ENCODE results near the gene S1PR4.
"Not testable (repeated sequence)": the region's sequence is repeated elsewhere in the genome, so short reads cannot be mapped to it uniquely, and the experiment has no call there.

Gene S1PR4

GRCh38 chr19:3201911-3202310, 23.3 kb downstream of the S1PR4 start:
- no peaks in the 10 kb centered on the region for H3K27me3 ChIP-seq (ENCODE audit: control insufficient read depth, low read length)
- H3K79me2 ChIP-seq (ENCODE audit: control insufficient read depth, low read length), result no peaks in the 10 kb centered on the region
- H3K27ac ChIP-seq (ENCODE audit: low read depth, low read length), result no peak overlapping the region
- no peaks in the 10 kb centered on the region for H3F3A ChIP-seq (ENCODE audit: control insufficient read depth, insufficient read depth)
- H3K4me1 ChIP-seq (ENCODE audit: control insufficient read depth, low read length), result no peaks in the 10 kb centered on the region
- no peak overlapping the region for H3K4me2 ChIP-seq (ENCODE audit: low read length)
- H3K9me2 ChIP-seq (replicated peaks; ENCODE audit: control insufficient read depth, low read length), result no peaks in the 10 kb centered on the region
- no peak for TF ChIP-seq EZH2phosphoT487 (IDR thresholded peaks at IDR 0.05; ENCODE audit: borderline replicate concordance, low read length)
- no peak for TF ChIP-seq CTCF (IDR thresholded peaks at IDR 0.05; ENCODE audit: low read depth, low read length, poor library complexity, severe bottlenecking)
- no peaks in the 10 kb centered on the region for H3K9me3 ChIP-seq (ENCODE audit: control insufficient read depth, insufficient read depth, low read length)
- peaks cover 39% of the 10 kb centered on the region for H3K36me3 ChIP-seq (ENCODE audit: control insufficient read depth, low read length)
- no peak overlapping the region for H3K4me3 ChIP-seq (ENCODE audit: low read length)
- H4K20me1 ChIP-seq (ENCODE audit: control insufficient read depth, insufficient read depth, low read depth, low read length), result no peaks in the 10 kb centered on the region

GRCh38 chr19:3202346-3202745, 23.8 kb downstream of the S1PR4 start:
- Histone ChIP-seq H3K9me3 (ENCODE audit: control insufficient read depth, insufficient read depth, low read length) (no peaks in the 10 kb centered on the region), H3K36me3 (ENCODE audit: control insufficient read depth, low read length) (peaks cover 41% of the 10 kb centered on the region), H3F3A (ENCODE audit: control insufficient read depth, insufficient read depth) (no peaks in the 10 kb centered on the region), H3K27ac (ENCODE audit: low read depth, low read length) (no peak overlapping the region), H4K20me1 (ENCODE audit: control insufficient read depth, insufficient read depth, low read depth, low read length) (0 out of 2 replicates have a peak, but pooled peaks cover 3% of the 10 kb centered on the region), H3K79me2 (ENCODE audit: control insufficient read depth, low read length) (no peaks in the 10 kb centered on the region), H3K4me1 (ENCODE audit: control insufficient read depth, low read length) (no peaks in the 10 kb centered on the region), H3K9me2 (replicated peaks; ENCODE audit: control insufficient read depth, low read length) (no peaks in the 10 kb centered on the region), H3K4me3 (ENCODE audit: low read length) (no peak overlapping the region), H3K4me2 (ENCODE audit: low read length) (no peak overlapping the region), H3K27me3 (ENCODE audit: control insufficient read depth, low read length) (no peaks in the 10 kb centered on the region)
- TF ChIP-seq CTCF (IDR thresholded peaks at IDR 0.05; ENCODE audit: low read depth, low read length, poor library complexity, severe bottlenecking), result no peak
- TF ChIP-seq EZH2phosphoT487 (IDR thresholded peaks at IDR 0.05; ENCODE audit: borderline replicate concordance, low read length), result no peak

GRCh38 chr19:3202895-3203294, 24.3 kb downstream of the S1PR4 start:
- peaks cover 47% of the 10 kb centered on the region for H3K36me3 ChIP-seq (ENCODE audit: control insufficient read depth, low read length)
- H3F3A ChIP-seq (ENCODE audit: control insufficient read depth, insufficient read depth); H3K27me3 ChIP-seq (ENCODE audit: control insufficient read depth, low read length); H4K20me1 ChIP-seq (ENCODE audit: control insufficient read depth, insufficient read depth, low read depth, low read length); H3K4me3 ChIP-seq (ENCODE audit: low read length); H3K4me2 ChIP-seq (ENCODE audit: low read length); H3K27ac ChIP-seq (ENCODE audit: low read depth, low read length); H3K79me2 ChIP-seq (ENCODE audit: control insufficient read depth, low read length); H3K9me2 ChIP-seq (replicated peaks; ENCODE audit: control insufficient read depth, low read length); H3K4me1 ChIP-seq (ENCODE audit: control insufficient read depth, low read length); H3K9me3 ChIP-seq (ENCODE audit: control insufficient read depth, insufficient read depth, low read length): not testable (repeated sequence)

- H3K36me3 ChIP-seq (ENCODE audit: control insufficient read depth, low read length), result peaks cover 44% of the 10 kb centered on the region
- H3K4me3 ChIP-seq (ENCODE audit: low read length), result no peak overlapping the region
- no peaks in the 10 kb centered on the region for H3K9me2 ChIP-seq (replicated peaks; ENCODE audit: control insufficient read depth, low read length)
- no peaks in the 10 kb centered on the region for H3K9me3 ChIP-seq (ENCODE audit: control insufficient read depth, insufficient read depth, low read length)
- no peaks in the 10 kb centered on the region for H3F3A ChIP-seq (ENCODE audit: control insufficient read depth, insufficient read depth)
- H3K79me2 ChIP-seq (ENCODE audit: control insufficient read depth, low read length), result no peaks in the 10 kb centered on the region
- no peaks in the 10 kb centered on the region for H3K27me3 ChIP-seq (ENCODE audit: control insufficient read depth, low read length)
- 0 out of 2 replicates have a peak, but pooled peaks cover 3% of the 10 kb centered on the region for H4K20me1 ChIP-seq (ENCODE audit: control insufficient read depth, insufficient read depth, low read depth, low read length)
- no peak overlapping the region for H3K4me2 ChIP-seq (ENCODE audit: low read length)
- H3K27ac ChIP-seq (ENCODE audit: low read depth, low read length), result no peak overlapping the region
- H3K4me1 ChIP-seq (ENCODE audit: control insufficient read depth, low read length), result no peaks in the 10 kb centered on the region
- TF ChIP-seq CTCF (IDR thresholded peaks at IDR 0.05; ENCODE audit: low read depth, low read length, poor library complexity, severe bottlenecking) (no peak), EZH2phosphoT487 (IDR thresholded peaks at IDR 0.05; ENCODE audit: borderline replicate concordance, low read length) (no peak)
Measured at GRCh38 chr19:3203805-3204645, 25.5 kb downstream of the S1PR4 start.

All from DOHH2 (cell line).